ENCODE data around the gene ADRA2B. TPM values are rescaled to one million over a fixed set of nuclear protein-coding genes. Genes with fewer than 3 reads are reported as not detected.

ADRA2B gene
- total and polyA plus RNA-seq, 2 donors (not counting 3 experiments of a cell fraction or from before 2014, with no cell fraction given): not detected

- ChIA-PET CTCF (interaction anchor here (1.0 to 2.0 kb wide), 2 partner anchors 11 to 47 kb away, joined by 4 to 16 read pairs; no protein-coding TSS in a partner anchor), POLR2A (no interaction called here)
- no peak for DNase-seq (ENCODE audit: low read depth, low spot score)
- no peak for TF ChIP-seq GATA2 (IDR thresholded peaks at IDR 0.05; ENCODE audit: insufficient read depth, insufficient read length, low read depth, low read length)
- TF ChIP-seq POLR2AphosphoS5 (IDR thresholded peaks at IDR 0.05; ENCODE audit: insufficient read depth, low read depth, low read length): no peak
- no peak for TF ChIP-seq EZH2 (IDR thresholded peaks at IDR 0.05; ENCODE audit: borderline replicate concordance, low read depth, low read length, severe bottlenecking)
- TF ChIP-seq MYC (IDR thresholded peaks at IDR 0.05; ENCODE audit: low read depth, low read length): no peak
- TF ChIP-seq, protein P1, sequence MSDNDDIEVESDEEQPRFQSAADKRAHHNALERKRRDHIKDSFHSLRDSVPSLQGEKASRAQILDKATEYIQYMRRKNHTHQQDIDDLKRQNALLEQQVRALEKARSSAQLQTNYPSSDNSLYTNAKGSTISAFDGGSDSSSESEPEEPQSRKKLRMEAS (IDR thresholded peaks at IDR 0.05; ENCODE audit: insufficient read depth, insufficient read length): no peak
- TF ChIP-seq FOS (IDR thresholded peaks at IDR 0.05; ENCODE audit: borderline replicate concordance, insufficient read depth, low read length): no peak
- TF ChIP-seq POLR2A (IDR thresholded peaks at IDR 0.05; ENCODE audit: low read depth, low read length): no peak
- no peak for TF ChIP-seq CTCF (IDR thresholded peaks at IDR 0.05; ENCODE audit: extremely low read depth in 1 of 2, insufficient read depth in 1 of 2, low read depth in 1 of 2, low read length in 2 of 2)
- no peak for TF ChIP-seq JUN (IDR thresholded peaks at IDR 0.05; ENCODE audit: borderline replicate concordance, insufficient read depth, insufficient read length, low read depth)
- dilution Hi-C loops (cut with MboI; ENCODE audit: extremely low pct_ligation_motif_present, low sequenced_read_pairs) (no loop called here), intact Hi-C loops (cut with micrococcal nuclease) (no loop called here)
- H4K20me1 ChIP-seq (replicated peaks; ENCODE audit: control insufficient read depth, extremely low read depth, insufficient read depth, low read length): no peaks in the 10 kb centered on the region
- H3K9me3 ChIP-seq (replicated peaks; ENCODE audit: control insufficient read depth, insufficient read depth, low read length): no peaks in the 10 kb centered on the region
- no peaks in the 10 kb centered on the region for H3K9me1 ChIP-seq (replicated peaks; ENCODE audit: control insufficient read depth, extremely low read depth, insufficient read depth, low read length)
- no peak for FAIRE-seq
- no peak overlapping the region for H3K9ac ChIP-seq (replicated peaks; ENCODE audit: extremely low read depth, insufficient read depth, low read length)
- H3K4me1 ChIP-seq (ENCODE audit: control insufficient read depth, extremely low read depth, insufficient read depth, low read length): no peaks in the 10 kb centered on the region
- H3K27ac ChIP-seq (ENCODE audit: insufficient read depth, low read depth, low read length): no peak overlapping the region
- H3K27me3 ChIP-seq (ENCODE audit: control insufficient read depth in 2 of 2, insufficient read depth in 2 of 2, low read length in 2 of 2): peaks cover 4% of the 10 kb centered on the region in 2 experiments
- no peak overlapping the region for H3K4me3 ChIP-seq (replicated peaks in 1 of 3; ENCODE audit: insufficient read depth in 1 of 3, low read depth in 1 of 3, low read length in 3 of 3)
- H3K79me2 ChIP-seq (ENCODE audit: control insufficient read depth, insufficient read depth, low read length): no peaks in the 10 kb centered on the region
- H2AFZ ChIP-seq (ENCODE audit: low read depth, low read length): no peak overlapping the region
- BruUV-seq (replicated peaks): no TSS peak
- H3K36me3 ChIP-seq (ENCODE audit: control insufficient read depth in 2 of 2, extremely low read depth in 1 of 2, insufficient read depth in 2 of 2, low read length in 2 of 2): no peaks in the 10 kb centered on the region
- H3K4me2 ChIP-seq (ENCODE audit: insufficient read depth, low read length): no peak overlapping the region
Measured at GRCh38 chr2:96163768-96164429, 47.5 kb upstream of the ADRA2B start.

All from endothelial cell of umbilical vein (primary cell).